Peyer's patch (tissue), 4 donors: ENCODE data around the gene PRX. TPM values are rescaled to one million over a fixed set of nuclear protein-coding genes. Genes with fewer than 3 reads are reported as not detected.

Experiments used
- DNase-seq, 3 donors: peaks; one replicate each; pipeline ENCODE4 v3.0.0-alpha.2; 2017 to 2019
- H3K27ac ChIP-seq, 4 donors: fragments of 200-600 bp; sonication (generic); one replicate each; pipeline ENCODE4 v1.5.1; 2016 to 2019
- H3K27me3 ChIP-seq, 2 donors: fragments of 200-600 bp; sonication (generic); one replicate each; pipeline ENCODE4 v1.5.1; 2019
- H3K36me3 ChIP-seq, 3 donors: fragments of 200-600 bp; sonication (generic); one replicate each; pipeline ENCODE4 v1.5.1; 2016 to 2019
- H3K4me1 ChIP-seq, 4 donors: fragments of 200-600 bp; sonication (generic); one replicate each; pipeline ENCODE4 v1.5.1; 2016 to 2019
- H3K4me3 ChIP-seq, 4 donors: fragments of 200-600 bp; sonication (generic); 1 replicate in 3 of 4; 2 replicates in 1 of 4; pipeline ENCODE4 v1.5.1; 2016 to 2019; ENCODE audit warnings: mild to moderate bottlenecking in 1 of 4
- H3K9me3 ChIP-seq, 4 donors: fragments of 200-600 bp; sonication (generic); one replicate each; pipeline ENCODE4 v1.5.1; 2016 to 2019; ENCODE audit warnings: mild to moderate bottlenecking in 1 of 4
- CTCF ChIP-seq, 6 experiments: fragments of 450-650 bp in 4 of 6; fragments of 200-600 bp in 2 of 6; sonication (generic) in 1 of 6; IDR thresholded peaks; one replicate each; pipeline ENCODE4 v1.5.1; 2017 to 2019; ENCODE audit warnings: antibody characterized with exemption in 6 of 6, mild to moderate bottlenecking in 3 of 6, moderate library complexity in 1 of 6
- POLR2A ChIP-seq, 2 donors: fragments of 450-650 bp; IDR thresholded peaks; one replicate each; pipeline ENCODE4 v1.5.1; 2017; ENCODE audit warnings: antibody characterized with exemption in 2 of 2, mild to moderate bottlenecking in 2 of 2, moderate library complexity in 2 of 2
- total RNA-seq, 4 donors: library from RNA; depleted of rRNA; stranded (reverse); fragments of >200 nt; gene quantifications; one replicate each; pipeline ENCODE4 v1.1.0, GENCODE V29; 2016

The PRX gene, protein sequence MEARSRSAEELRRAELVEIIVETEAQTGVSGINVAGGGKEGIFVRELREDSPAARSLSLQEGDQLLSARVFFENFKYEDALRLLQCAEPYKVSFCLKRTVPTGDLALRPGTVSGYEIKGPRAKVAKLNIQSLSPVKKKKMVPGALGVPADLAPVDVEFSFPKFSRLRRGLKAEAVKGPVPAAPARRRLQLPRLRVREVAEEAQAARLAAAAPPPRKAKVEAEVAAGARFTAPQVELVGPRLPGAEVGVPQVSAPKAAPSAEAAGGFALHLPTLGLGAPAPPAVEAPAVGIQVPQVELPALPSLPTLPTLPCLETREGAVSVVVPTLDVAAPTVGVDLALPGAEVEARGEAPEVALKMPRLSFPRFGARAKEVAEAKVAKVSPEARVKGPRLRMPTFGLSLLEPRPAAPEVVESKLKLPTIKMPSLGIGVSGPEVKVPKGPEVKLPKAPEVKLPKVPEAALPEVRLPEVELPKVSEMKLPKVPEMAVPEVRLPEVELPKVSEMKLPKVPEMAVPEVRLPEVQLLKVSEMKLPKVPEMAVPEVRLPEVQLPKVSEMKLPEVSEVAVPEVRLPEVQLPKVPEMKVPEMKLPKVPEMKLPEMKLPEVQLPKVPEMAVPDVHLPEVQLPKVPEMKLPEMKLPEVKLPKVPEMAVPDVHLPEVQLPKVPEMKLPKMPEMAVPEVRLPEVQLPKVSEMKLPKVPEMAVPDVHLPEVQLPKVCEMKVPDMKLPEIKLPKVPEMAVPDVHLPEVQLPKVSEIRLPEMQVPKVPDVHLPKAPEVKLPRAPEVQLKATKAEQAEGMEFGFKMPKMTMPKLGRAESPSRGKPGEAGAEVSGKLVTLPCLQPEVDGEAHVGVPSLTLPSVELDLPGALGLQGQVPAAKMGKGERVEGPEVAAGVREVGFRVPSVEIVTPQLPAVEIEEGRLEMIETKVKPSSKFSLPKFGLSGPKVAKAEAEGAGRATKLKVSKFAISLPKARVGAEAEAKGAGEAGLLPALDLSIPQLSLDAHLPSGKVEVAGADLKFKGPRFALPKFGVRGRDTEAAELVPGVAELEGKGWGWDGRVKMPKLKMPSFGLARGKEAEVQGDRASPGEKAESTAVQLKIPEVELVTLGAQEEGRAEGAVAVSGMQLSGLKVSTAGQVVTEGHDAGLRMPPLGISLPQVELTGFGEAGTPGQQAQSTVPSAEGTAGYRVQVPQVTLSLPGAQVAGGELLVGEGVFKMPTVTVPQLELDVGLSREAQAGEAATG (N-terminal part only)
- total RNA-seq = 1 to 10 TPM; 1.4 to 7.4 (median 3.0) TPM

GRCh38 chr19:40413291-40413845, at the start of gene PRX:
Gene PRX, minus strand, starts transcription at chr19:40413378. Its CDS starts 5,446 bp downstream, at chr19:40407932.
- Histone ChIP-seq H3K4me1 (peaks cover 0 to 9% (median 0%) of the 10 kb centered on the region in 4 donors), H3K27ac (no peak within 1 kb of the TSS), H3K9me3 (no peaks in the 10 kb centered on the region), H3K4me3 (no peak within 1 kb of the TSS), H3K36me3 (no peaks in the 10 kb centered on the region), H3K27me3 (no peaks in the 10 kb centered on the region)
- DNase-seq = no peak
- TF ChIP-seq CTCF (IDR thresholded peaks at IDR 0.05) = no peak

DNA sequence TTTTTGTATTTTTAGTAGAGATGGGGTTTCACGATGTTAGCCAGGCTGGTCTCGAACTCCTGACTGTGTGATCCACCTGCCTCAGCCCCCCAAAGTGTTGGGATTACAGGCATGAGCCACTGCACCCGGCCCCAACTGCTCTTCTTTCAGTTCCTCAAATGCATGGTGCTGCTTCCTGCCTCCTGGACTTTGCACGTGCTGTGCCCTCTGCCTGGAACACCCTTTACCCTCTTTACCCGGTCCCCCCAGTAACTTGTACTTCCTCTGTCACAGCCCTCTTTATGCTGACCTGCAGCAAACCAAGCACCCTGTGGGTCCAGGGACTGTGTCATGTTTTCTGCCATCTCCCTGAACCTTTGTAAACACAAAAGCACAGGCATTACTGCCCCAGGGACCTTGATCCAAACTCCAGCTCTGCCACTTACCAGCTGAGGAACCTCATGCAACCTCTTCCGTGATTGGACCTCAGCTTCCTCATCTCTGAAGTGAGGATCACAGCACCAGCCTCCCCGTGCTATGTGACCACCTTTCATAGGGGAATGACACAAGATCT, 48.6 kb upstream of the PRX start:
- H3K4me1 ChIP-seq = peaks cover 4 to 43% (median 15%) of the 10 kb centered on the region in 4 donors
- no peak overlapping the region for H3K4me3 ChIP-seq
- DNase-seq = peak; percentile 33 to 74 (median 73)
- no peaks in the 10 kb centered on the region for H3K9me3 ChIP-seq
- H3K27me3 ChIP-seq = no peaks in the 10 kb centered on the region
- H3K36me3 ChIP-seq = peaks cover 0 to 17% (median 0%) of the 10 kb centered on the region in 3 donors
- no peak for TF ChIP-seq CTCF (IDR thresholded peaks at IDR 0.05)
- TF ChIP-seq POLR2A (IDR thresholded peaks at IDR 0.05) = no peak
- H3K27ac ChIP-seq = peak overlapping the region in 2 of 4 donors; percentile 63 to 66

- H3K4me3 ChIP-seq = no peak overlapping the region
- no peak overlapping the region for H3K27ac ChIP-seq
- no peak for TF ChIP-seq POLR2A (IDR thresholded peaks at IDR 0.05)
- no peak for TF ChIP-seq CTCF (IDR thresholded peaks at IDR 0.05)
- H3K9me3 ChIP-seq = no peaks in the 10 kb centered on the region
- no peaks in the 10 kb centered on the region for H3K27me3 ChIP-seq
- DNase-seq = no peak
- peaks cover 0 to 34% (median 6%) of the 10 kb centered on the region in 4 donors for H3K4me1 ChIP-seq
- peaks cover 0 to 24% (median 0%) of the 10 kb centered on the region in 3 donors for H3K36me3 ChIP-seq
These were observed 47.0 kb upstream of the PRX start for GRCh38 chr19:40460185-40460584.

DNA sequence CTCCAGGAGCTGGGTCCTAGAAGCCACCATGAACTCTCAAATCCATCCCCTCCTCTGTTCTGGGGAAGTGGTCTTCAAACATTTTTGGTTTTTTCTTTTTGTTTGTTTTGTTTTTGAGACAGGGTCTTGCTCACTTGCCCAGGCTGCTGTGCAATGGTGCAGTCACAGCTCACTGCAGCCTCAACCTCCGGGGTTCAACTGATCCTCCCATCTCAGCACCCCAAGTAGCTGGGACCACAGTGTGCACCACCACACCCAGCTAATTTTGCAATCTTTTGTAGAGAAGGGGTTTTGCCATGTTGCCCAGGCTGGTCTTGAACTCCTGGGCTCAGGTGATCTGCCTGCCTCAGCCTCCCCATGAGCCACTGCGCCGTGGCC, 45.4 kb upstream of the PRX start:
- Histone ChIP-seq H3K4me3 (no peak overlapping the region), H3K4me1 (peaks cover 0 to 19% (median 4%) of the 10 kb centered on the region in 4 donors), H3K9me3 (no peaks in the 10 kb centered on the region), H3K36me3 (peaks cover 0 to 27% (median 0%) of the 10 kb centered on the region in 3 donors), H3K27me3 (no peaks in the 10 kb centered on the region), H3K27ac (no peak overlapping the region)
- DNase-seq = no peak
- TF ChIP-seq CTCF (IDR thresholded peaks at IDR 0.05) (no peak), POLR2A (IDR thresholded peaks at IDR 0.05) (no peak)
